Inferior parietal cortex (tissue), 1 donor: ENCODE data around the gene PKN3.

ENCODE experiments used
- DNase-seq: peaks from one replicate; pipeline ENCODE4 v3.0.0-alpha.2; 2016; ENCODE audit errors: extremely low spot score

The PKN3 gene

GRCh38 chr9:128742401-128742800 is 40.1 kb downstream of the PKN3 start:
- DNase-seq = no peak

DNA sequence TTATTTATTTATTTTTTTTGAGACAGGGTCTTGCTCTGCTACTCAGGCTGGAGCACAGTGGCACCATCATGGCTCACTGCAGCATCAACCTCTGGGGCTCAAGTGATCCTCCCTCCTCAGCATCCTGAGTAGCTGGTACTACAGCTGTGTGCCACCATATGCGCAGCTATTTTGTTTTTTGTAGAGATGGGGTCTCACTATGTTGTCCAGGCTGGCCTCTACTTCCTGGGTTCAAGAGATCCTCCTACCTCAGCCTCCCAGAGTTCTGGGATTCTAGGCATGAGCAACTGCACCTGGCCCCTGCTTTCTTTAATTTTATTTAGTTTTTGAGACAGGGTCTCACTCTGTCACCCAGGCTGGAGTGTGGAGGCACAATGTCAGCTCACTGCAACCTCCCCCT is 41.1 kb downstream of the PKN3 start:
- DNase-seq = no peak

DNA sequence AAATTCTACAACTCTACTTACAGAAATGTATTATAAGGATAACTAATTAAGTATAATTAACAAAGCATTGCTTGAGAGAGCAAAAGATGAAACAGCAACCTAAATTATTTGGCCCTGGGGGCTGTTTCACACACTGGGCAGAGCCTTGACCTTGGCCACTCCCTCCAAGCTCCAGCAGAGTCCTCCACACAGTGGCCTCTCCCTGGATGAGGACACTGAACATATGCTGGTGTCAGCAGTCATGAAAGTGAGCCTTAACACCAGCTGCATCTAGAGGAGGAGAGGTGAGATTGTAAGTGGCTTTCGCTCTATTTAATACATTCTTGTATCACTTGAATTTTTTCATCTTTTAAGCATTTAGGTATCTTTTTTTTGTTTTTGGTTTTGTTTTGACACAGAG is 44.9 kb downstream of the PKN3 start:
- DNase-seq = no peak

DNA sequence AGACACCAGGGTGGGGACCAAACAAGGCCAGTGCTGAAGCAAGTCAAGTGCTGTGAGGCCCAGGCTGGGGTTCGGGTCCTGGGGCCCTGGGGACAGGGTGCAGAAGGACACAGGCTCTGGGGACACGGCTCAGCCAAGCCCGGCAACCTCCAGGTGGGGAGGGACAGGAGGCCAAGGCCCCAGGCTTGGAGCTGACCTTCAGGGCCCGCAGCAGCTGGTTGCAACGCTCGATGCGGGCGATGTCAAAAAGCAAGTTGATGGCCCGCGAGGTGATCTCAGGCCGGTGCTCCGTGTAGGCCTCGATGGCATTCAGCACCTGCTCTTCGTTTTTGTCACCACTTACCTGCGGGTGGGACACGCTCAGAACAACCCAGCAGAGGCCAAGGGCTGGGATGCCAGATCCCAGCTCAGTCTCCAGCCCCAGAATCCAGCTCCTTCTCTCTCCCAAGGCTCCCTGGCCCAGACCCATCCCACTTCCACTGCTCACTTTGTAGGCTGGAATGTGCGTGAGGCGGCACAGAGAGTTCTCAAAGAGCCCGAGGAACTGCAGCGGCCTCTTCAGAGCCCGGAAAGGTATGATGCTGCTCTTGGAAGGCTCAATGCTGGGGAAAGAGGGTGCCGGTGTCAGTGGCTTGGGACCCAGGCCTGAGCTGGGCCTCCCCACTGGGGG is 48.8 kb downstream of the PKN3 start:
- no peak for DNase-seq

- DNase-seq = no peak
These were observed 51.3 kb downstream of the PKN3 start for GRCh38 chr9:128753627-128754026.

DNA sequence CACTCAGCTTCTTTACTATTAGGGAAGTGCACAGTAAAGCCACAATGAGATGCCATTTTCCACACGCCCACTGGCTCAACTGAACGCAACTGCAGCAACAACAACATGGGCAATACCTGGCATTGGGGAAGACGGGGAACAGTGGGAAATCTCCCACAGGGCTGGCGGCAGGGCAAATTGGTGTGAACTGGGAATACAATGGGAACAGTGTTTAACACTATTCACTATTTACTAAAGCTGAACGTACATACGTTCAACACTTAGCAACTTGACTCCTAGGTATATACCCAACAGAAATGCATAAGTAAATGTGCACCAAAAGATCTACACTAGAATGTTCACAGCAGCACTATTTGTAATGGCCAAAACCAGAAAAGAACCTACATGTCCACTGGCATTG is 55.3 kb downstream of the PKN3 start:
- no peak for DNase-seq

DNA sequence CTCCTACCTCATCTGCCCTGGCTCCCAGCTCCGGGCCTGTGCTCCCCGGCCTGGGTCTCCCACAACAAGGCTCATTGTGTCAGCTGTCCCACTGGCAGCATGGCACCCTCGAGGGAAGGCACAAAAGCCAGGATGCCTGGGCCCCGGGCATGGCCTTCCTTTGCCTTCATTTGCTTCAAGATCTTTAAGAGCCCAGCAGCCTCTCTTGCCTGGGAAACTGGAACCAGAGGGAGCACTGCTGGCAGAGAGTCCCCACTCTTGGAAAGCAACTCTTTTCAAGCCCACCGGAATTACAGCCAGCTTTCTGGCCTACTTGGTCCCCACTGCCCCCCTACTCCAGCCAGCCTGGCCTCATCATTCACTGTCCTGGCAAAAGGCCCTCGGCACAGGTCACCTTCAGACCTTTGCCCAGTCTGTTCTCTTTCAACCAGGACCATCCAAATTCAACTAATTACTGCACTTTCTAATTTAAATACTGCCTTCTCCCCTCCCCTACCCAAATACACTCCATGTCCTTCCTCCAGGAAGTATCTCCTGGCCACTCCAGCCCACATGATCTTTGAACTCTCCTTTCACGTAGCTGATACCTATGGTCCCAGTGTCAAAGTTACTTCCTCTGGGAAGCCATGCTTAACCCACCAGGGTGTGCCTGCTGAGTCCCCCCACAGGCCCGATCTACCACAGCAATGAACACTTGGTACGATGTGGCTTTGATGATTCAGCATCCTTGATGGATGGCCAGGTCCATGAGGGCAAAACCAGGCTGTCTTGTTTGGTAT is 60.6 kb downstream of the PKN3 start:
- DNase-seq = no peak

DNA sequence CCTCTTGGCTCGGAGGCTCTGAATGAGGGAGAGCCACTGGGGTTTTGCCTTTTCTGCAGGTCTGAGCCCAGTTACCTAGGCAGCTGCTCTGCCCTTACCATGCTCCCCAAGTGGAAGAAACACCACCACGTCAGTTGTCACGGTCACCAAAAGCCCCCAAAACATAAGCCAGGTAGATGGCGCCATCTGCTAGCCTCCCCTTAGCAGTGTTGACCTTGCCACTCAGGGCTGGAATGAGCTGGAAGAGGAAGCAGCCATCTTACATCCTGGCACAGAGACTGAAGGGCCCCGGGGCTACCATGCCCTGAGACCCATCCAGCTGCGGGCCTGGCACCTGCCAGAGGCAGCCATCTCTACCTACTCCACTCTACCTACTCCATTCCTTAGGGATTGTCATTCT is 62.1 kb downstream of the PKN3 start:
- no peak for DNase-seq

GRCh38 chr9:128765499-128765898 is 63.2 kb downstream of the PKN3 start:
- no peak for DNase-seq

- DNase-seq = no peak
These were observed 66.3 kb downstream of the PKN3 start for GRCh38 chr9:128768606-128769005.
